Left cardiac atrium (tissue), 4 donors: Measurements from ENCODE around the gene ZNF652. TPM values are rescaled to one million over a fixed set of nuclear protein-coding genes. Genes with fewer than 3 reads are reported as not detected.
A peak's percentile ranks its signal among the peaks of the same experiment; 100 is the strongest.

Experiments
- ATAC-seq, 2 donors: fragments of 200-7000 bp; cut with Tn5 transposase; one replicate each; pipeline ENCODE4 v1.9.1; 2020; ENCODE audit warnings: mild to moderate bottlenecking in 2 of 2, moderate library complexity in 2 of 2
- DNase-seq: peaks from one replicate; pipeline ENCODE4 v3.0.0-alpha.2; 2020
- intact Hi-C, 2 donors: fragments of 100-400 bp; cut with DNase I; formaldehyde crosslinking; loops; one replicate each; pipeline versions ENCODE4 v1.14.1 to v1.15.1; 2022 to 2023
- total RNA-seq, 2 donors: library from RNA; stranded (reverse); fragmentation: NEBNext Ultra II Directional; extraction: Animal tissue kit (Norgen Biotek cat#: 25700); gene quantifications; one replicate each; pipeline ENCODE4 v1.2.1, GENCODE V29; 2021
- donor health status: DM: no; HTN: yes; CAD: no.
- donor health status: DM: no; HTN: yes; CAD: no; lungs with severe emphysema.
- donor health status: DM: yes; HTN: yes; CAD: no.
- donor health status: Dilated cardiomyopathy.

Gene ZNF652
- total RNA-seq, 2 donors from 2014 or later, result 23.4 to 25.2 TPM

DNA sequence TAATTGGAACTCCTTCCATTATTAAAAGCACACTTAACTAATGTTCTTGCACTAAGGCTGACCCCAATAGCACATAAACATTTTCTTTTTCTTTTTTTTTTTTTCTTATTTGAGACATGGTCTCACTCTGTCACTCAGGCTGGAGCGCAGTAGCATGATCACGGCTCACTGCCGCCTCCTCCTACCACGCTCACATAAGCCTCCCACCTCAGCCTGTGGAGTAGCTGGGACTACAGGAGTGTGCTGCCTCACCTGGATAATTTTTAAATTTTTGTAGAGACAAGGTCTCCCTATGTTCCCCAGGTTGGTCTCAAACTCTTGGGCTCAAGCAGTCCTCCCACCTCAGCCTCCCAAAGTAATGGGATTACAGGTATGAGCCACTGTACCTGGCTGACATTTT, 1.2 kb upstream of the ZNF652 start:
- DNase-seq (no peak), ATAC-seq (no peak)
- intact Hi-C loops, result loop anchor here in 1 of 2 donors (5.0 kb wide), 1 partner anchor 46 kb away; no protein-coding TSS in a partner anchor

DNA sequence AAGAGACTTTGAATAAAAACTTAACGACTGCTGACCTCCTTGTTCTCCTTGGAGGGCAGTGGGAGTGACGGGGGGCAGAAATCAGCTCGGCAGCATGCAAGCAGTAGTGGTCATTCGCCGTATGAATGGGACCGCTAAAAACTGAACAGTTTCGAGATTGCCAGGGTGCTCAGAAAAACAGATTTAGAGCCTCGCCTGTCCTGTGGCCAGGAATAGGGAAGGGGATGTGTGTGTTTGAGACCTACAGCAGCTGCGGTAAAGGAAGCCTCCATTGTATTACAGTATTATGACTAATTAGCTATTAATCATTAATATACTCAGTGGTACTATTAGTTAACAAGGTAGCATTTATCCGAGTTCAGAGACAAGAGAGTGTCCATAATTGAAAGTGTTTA, 670 bp upstream of the ZNF652 start:
- intact Hi-C loops, result loop anchor here in 1 of 2 donors (5.0 kb wide), 1 partner anchor 45 kb away; no protein-coding TSS in a partner anchor
- DNase-seq (no peak), ATAC-seq (no peak)

DNA sequence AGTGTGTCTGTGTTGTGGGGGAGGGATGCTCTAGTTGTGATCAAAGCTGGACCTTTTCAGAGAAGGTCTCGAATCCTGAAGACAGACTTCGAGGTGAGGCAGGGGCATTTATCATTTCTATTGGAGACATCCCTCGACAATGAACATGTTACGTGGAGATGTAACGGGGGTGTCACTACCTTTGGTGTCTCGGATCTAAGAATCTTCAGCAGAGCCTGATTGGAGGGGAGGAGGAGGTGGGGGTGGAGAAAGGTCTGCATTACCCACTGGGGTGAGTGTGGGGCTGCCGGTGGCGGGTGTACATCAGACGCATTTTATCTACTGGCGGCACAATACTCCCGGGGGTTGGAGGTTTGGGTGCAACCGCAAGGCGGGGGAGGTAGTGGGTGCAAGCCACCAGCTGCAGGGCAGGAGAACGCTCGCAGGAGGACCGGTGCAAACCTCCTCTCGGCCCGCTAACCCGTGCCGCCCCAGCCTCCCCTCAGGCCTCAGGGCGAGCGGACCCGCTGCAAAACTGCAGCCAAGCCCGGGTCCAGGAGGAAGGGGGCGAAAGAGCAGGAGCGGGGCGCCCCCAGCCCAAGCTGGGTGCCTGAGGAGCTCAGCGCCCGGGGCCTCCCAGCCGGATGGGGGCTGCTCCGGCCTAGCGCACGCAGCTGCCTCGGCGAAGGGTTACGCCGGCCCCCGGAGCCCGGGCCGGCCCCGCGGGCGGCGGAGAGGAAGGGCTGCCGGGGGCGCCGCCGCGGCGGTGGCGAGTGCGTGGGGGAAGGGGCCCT, 735 bp downstream of the ZNF652 start:
- intact Hi-C loops, result loop anchor here in 1 of 2 donors (5.0 kb wide), 1 partner anchor 44 kb away; no protein-coding TSS in a partner anchor
- DNase-seq (peak; percentile 53), ATAC-seq (peak; percentile 56 to 58)

DNA sequence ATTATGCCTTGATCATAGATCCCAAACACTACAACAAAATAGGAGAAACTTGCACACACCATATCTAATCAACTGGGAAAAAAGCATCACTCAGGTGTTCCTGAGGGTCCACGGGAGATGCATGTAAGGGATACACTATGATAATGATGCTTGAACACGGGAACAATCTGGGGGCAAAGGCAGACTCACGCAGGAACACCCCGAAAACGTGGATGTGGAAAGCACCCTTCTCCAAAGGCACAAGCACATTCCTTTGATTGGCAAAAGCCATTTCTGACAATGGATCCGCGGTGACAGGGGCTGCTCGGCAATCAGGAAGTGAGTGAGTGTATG, 1.3 kb downstream of the ZNF652 start:
- intact Hi-C loops, result loop anchor here in 1 of 2 donors (5.0 kb wide), 1 partner anchor 43 kb away; no protein-coding TSS in a partner anchor
- ATAC-seq (no peak), DNase-seq (no peak)

DNA sequence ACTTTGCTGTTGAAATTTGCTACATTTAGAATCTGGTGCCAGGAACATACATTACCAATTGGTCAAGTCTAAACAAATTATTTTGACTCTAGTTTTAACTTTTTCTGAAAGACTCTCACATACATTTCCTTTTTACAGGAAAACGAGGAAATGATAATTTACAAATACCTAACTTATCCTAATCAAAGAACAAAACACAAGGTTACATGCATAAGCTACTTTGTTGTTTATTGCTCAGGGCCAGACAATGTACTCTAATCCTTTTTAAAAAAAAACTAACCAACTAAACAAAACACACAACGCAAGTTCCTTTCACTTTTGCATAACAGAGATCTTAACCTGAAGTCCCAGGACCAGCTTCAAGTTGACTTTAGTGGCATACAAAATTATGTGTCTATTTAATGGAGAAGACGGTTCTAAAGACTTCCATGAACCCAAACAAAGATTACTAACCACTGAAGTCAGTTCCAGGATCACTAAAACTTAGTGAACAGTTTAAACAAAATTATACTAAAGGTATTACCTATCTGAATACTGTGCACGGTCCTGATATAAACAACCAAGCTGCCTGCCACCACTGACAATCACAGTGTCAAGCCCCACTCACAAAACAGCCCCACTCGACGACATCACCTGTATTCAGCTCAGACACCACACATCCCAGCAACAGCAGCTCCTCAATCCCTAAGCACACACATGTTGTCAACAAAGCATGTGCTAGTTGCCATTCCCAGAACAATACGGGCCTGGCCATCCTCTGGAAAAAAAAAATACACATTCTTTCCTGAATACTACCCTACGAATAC, 1.9 kb downstream of the ZNF652 start:
- intact Hi-C loops, result loop anchor here in 1 of 2 donors (5.0 kb wide), 1 partner anchor 43 kb away; no protein-coding TSS in a partner anchor
- ATAC-seq (no peak), DNase-seq (no peak)

DNA sequence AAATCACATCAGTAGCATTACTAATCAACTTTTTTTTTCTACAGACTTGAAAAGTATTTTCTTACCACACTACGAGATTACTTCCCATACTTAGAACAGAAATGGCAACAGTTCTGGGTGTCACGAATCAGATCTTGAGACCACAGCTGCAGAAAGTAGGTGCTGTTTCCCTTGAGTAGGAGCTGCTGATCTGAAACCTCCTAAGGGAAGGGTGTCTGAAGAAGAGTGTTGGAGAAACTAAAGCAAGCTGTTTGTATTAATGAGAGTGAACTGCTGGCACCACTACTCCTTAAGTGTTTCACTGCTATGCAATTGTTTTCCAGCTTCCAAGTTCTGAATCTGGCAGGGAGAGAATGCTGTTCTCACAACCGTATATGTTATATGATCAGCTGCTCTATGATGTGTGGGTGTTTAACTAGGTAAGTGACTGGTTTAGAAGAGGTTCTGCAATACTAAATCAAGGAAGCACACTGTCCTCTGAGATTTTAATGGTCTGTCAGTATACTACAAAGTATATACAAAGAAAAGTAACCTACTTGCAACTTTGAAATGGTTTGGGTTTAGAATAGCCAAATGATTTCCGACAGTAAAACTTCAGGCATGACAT, 3.3 kb downstream of the ZNF652 start:
- DNase-seq (no peak), ATAC-seq (no peak)
- intact Hi-C loops, result no loop called here

DNA sequence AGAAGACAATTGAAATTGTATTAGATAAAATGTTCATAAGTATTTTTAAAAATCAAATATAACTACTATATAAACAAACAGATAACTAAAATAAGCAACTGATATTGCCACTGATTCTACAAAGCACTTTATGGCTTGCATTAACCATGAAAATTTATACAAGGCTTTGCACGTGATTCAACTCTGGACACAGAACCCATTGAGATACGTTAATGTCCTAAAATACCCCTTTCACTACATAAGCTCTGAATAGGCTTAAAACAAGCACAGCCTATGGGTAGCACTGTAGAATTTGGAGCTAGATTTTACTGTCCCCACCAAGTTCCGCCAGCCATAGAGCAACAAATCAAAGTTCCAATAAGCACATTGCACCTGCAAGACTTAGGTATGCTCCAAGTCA, 4.5 kb downstream of the ZNF652 start:
- DNase-seq (no peak), ATAC-seq (no peak)
- intact Hi-C loops, result no loop called here

DNA sequence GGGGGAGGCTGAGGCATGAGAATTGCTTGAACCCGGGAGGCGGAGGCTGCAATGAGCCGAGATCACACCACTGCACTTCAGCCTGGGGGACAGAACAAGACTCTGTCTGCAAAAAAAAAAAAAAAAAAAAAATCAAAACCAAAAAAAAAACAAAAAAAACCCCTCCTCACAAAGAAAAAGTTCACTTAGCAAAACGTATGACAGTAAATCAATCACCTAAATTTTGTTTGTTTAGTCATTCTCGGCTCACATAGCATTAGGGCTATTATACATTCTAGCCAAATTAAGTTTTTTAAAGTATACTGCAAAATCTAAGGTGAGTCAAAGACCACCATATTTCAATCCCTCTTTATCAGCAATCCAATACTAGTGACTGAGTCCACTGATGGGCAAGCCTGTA, 5.7 kb downstream of the ZNF652 start:
- intact Hi-C loops, result no loop called here

DNA sequence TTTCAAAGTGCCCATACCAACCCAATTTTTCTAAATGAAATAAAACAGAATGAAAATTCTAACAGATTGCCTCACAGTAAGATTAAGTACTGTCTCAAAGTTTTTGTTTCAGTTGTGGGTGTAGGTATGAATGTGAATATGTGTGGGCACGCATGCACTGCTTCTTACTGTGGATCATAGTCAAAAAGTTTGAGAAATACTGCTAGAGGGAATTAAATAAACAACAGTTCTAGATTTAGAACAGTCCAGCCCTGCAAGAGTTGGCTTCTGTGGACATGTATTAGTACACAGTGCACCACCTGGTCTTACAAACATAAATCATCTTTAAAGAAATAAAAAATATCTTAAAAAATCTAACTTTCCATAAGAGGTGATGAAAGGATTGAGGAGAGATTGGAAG, 8.4 kb downstream of the ZNF652 start:
- ATAC-seq, result peak in 1 of 2 donors; percentile 26
- no peak for DNase-seq
- intact Hi-C loops, result no loop called here

More for the DNA sequence above, 5.7 kb downstream of the ZNF652 start:
- no peak for DNase-seq
- ATAC-seq, result no peak

DNA sequence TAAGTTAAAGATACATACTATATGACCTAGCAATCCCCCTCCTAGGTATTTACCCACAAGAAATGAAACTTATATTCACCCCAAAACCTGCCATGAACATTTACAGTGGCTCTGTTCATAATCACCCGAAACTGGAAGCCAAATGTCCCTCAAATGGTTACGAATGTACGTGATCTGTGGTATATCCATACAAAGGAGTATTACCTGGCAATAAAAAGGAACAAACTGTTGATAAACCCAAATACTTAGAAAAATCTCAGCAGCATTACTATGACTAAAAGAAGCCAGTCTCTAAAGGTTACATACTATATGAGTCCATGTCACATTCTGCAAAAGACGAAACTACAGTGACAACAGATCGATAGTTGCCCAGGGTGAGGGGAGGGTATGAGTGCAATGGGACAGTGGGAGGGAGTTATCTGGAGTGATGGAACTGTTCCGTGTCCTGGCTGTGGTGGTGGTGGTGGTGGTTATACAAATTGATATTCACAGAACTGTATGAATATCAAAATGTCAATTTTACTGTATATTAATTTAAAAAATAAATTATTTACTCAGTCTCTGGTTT, 9.4 kb downstream of the ZNF652 start:
- ATAC-seq, result no peak
- intact Hi-C loops, result no loop called here
- DNase-seq, result no peak

DNA sequence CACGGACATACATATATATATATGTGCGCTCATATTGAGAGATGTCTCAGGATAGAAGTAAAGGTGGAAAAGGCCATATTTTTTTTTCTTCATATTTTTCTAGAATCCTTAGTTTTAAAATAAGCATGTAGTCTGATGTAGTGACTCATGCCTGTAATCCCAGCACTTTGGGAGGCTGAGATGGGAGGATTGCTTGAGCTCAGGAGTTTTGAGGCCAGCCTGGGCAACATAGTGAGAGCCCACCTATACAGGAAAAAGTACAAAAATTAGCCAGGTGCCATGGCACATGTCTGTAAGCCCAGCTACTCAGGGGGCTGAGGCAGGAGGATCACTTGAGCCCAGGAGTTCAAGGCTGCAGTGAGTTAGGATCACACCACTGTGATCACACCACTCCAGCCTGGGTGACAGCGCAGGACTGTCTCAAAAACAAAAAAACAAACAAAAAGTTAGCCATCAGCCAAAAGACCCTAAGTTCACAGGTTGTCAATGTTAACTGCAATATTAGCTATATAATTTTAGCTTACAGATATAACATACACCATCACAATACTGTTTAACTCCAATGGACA, 10.4 kb downstream of the ZNF652 start:
- DNase-seq (no peak), ATAC-seq (no peak)
- intact Hi-C loops, result no loop called here

DNA sequence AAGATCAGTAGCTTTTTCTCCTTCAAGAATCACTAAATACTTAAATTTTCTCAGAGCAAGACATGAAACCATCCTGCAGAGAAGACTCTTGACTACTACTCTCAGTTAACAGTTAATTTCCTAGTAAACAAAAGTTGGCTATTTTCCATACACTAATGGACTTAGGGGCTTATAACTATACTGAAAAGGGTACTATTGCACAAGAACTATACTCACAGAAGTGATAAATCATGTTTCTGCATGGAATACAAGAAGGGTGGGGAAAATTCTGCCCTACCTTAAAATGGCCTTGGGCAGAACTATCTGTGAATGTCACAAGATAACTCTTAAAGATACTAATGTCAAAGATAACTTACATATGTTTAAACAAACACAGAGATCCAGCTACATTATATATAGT, 12.5 kb downstream of the ZNF652 start:
- no peak for DNase-seq
- ATAC-seq, result no peak
- intact Hi-C loops, result no loop called here

DNA sequence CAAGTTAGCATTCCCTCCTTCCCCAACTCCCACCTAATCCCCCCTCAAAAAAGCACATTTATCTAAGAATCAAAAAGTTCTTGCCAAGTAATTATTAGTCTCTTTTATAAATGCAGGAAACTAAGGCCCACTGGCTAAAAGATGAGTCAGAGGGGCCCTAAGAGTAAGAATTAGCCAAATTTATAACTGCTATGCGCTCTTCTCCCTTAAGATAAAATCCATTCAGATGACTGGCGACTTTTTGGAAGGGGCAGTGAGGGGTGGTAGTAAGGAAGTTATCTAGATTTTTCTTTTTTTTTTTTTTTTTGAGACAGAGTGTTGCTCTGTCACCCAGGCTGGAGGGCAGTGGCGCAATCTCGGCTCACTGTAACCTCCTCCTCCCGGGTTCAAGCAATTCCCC, 17.1 kb downstream of the ZNF652 start:
- ATAC-seq, result no peak
- intact Hi-C loops, result no loop called here
- no peak for DNase-seq

DNA sequence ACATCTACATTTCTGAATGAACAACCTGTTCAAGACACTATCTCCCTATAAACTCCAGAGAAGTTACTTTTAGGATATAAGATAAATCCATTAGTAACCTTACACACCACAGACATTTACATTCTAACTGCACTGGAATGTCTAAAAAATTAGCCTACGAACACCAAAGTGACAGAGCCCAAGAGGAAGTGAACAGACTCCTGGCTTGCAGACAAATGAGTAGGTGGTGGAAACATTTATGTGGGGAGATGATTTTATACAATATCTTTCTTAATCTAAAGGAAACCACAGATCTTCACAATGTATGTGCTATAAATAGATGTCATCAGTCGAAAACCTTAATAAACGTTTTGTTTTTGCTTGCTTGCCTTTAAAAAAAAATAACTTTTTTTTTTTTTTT, 18.8 kb downstream of the ZNF652 start:
- no peak for DNase-seq
- intact Hi-C loops, result no loop called here
- no peak for ATAC-seq

DNA sequence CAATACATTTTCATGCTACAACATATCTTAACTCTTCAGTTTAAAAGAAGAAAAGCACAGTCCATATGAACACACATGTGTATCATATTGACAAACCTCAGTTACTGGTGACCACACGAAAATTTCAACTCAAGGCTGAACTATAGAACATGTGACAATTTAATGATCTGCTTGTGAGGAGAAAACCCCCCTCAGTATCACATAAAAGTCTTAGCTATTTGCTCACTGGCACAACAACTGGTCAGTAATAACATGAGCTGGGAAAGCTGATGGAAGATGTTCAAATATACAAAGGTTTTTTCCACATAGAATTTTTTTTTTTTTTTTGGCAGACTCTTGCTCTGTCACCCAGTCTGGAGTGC, 19.5 kb downstream of the ZNF652 start:
- ATAC-seq, result no peak
- no peak for DNase-seq
- intact Hi-C loops, result no loop called here

DNA sequence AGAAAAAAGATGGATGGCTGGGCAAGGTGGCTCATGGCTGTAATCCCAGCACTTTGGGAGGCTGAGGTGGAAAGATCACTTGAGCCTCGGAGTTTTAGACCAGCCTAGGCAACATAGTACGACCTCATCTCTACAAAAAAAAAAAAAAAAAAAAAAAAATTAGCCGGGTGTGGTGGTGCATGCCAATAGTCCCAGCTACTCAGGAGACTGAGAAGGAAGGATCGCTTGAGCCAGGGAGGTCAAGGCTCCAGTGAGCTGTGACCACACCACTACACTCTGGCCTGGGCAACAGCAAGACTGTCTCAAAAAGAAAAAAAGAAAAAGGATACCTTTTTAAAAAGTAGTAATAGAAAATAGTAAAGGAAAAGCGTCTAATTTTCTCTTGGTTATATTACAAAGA, 20.7 kb downstream of the ZNF652 start:
- peak; percentile 30 to 41 for ATAC-seq
- no peak for DNase-seq
- intact Hi-C loops, result no loop called here

DNA sequence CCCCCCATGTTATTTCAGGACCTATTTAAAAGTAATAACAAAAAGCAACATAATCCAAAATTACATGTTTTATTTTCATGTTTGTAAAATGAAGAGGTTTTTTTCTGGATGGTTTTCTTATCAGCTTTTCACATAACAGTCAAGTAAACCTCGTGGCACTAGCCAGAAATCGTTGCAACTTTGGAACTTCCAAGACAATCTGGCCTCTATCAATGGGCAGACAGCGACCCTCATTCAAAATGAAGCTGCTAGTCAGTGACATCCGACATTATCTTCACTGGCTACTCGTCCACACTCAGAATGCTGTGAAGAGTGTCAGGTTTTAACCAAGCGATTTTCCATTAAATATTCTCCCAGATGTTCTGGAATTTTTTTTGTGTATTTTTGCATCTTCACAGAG, 22.7 kb downstream of the ZNF652 start:
- ATAC-seq (no peak), DNase-seq (no peak)
- intact Hi-C loops, result no loop called here

DNA sequence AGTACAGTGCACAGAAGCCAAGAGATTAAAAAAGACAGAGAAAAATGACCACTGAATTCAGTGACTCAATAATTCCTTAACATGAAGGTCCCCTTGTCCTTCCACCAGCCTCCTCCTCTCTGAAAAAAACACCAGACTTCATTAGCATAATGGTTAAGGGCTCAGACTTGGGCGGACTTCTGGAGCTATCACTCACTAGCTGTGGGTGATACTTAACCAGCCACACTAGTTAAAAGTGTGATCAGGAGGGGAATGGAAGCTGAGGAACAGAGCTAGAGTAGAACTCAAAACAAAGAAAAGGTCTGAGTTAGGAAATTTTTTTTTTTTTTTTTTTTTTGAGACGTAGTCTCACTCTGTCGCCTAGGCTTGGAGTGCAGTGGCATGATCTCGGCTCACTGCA, 23.2 kb downstream of the ZNF652 start:
- DNase-seq, result no peak
- intact Hi-C loops, result no loop called here
- peak in 1 of 2 donors; percentile 32 for ATAC-seq

DNA sequence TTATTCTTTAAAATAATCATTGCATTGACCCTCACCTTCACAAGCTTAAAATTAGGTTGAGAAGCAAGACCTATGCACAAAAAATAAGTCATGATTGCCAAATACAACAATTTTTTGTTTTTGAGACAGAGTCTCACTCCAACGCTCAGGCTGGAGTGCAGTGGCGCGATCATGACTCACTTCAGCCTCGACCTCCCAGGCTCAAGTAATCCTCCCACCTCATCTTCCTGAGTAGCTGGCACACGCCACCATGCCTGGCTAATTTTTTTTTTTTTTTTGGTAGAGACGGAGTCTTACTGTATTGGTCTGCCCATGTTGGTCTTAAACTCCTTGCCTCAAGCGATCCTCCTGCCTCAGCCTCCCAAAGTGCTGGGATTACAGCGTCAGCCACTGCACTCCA, 24.2 kb downstream of the ZNF652 start:
- ATAC-seq, result peak in 1 of 2 donors; percentile 80
- DNase-seq, result peak; percentile 29
- intact Hi-C loops, result no loop called here
